ENCODE results near the gene DEAF1. TPM values are rescaled to one million over a fixed set of nuclear protein-coding genes. Genes with fewer than 3 reads are reported as not detected.

Gene DEAF1
- total and polyA plus RNA-seq, 2 donors (not counting 1 experiment from before 2014, with no cell fraction given), result 9.7 to 38.3 TPM

- no peaks in the 10 kb centered on the region for H3K4me1 ChIP-seq (ENCODE audit: control insufficient read depth, extremely low read depth, insufficient read depth, low read length)
- H3K4me2 ChIP-seq (ENCODE audit: extremely low read depth, insufficient read depth, low read length), result peak overlapping the region; percentile 2
- no peak overlapping the region for H3K4me3 ChIP-seq (replicated peaks in 1 of 4; ENCODE audit: control extremely low read depth in 1 of 4, insufficient read depth in 1 of 4, low read depth in 3 of 4, low read length in 4 of 4)
- DNase-seq (ENCODE audit: low read depth in 2 of 2), result peak in 1 of 2 donors; percentile 66
- no peak overlapping the region for H2AFZ ChIP-seq (ENCODE audit: low read length)
- H3K9ac ChIP-seq (ENCODE audit: insufficient read depth, low read length), result no peak overlapping the region
- H4K20me1 ChIP-seq (ENCODE audit: control insufficient read depth, extremely low read depth, insufficient read depth, low read length), result no peaks in the 10 kb centered on the region
- H3K27me3 ChIP-seq (ENCODE audit: control insufficient read depth, insufficient read depth, low read length), result no peaks in the 10 kb centered on the region
- TF ChIP-seq EZH2 (IDR thresholded peaks at IDR 0.05; ENCODE audit: low read length, missing control alignments) (no peak), CTCF (conservative IDR thresholded peaks at IDR 0.05 in 1 of 2, IDR thresholded peaks at IDR 0.05 in 1 of 2; ENCODE audit: low read depth in 1 of 2, low read length in 2 of 2) (no peak)
- peaks cover 3% of the 10 kb centered on the region for H3K79me2 ChIP-seq (ENCODE audit: control insufficient read depth, insufficient read depth, low read length)
- H3K9me3 ChIP-seq (ENCODE audit: control insufficient read depth, insufficient read depth, low read depth, low read length), result no peaks in the 10 kb centered on the region
- no peaks in the 10 kb centered on the region for H3K36me3 ChIP-seq (ENCODE audit: control insufficient read depth, insufficient read depth, low read length)
- peak overlapping the region; percentile 54 for H3K27ac ChIP-seq (ENCODE audit: insufficient read depth, low read length)
Observed at GRCh38 chr11:665062-665703, 29.8 kb downstream of the DEAF1 start.

DNA sequence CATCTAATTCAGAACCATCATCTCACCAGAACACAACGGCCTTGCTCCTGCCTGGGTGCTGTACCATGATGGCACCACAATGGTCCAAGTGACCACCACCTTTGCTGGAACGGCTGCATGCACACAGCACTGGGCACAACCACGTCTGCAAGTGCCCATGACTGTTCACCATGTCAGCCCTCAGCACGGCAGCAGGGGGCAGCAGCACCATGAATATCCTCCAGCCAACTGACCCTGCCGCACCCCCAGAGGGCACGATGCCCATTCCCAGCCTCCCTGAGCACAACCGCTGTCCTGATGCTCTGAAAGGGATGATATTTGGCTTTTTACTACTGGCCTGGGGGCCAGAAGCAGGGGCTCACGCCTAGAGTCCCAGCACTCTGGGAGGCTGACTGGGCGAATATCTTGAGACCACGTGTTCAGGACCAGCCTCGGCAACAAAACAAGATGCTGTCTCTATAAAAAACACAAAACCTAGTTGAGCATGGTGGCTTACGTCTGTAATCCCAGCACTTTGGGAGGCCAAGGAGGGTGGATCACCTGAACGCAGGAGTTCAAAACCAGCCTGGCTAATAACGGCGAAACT, 32.2 kb downstream of the DEAF1 start:
- Histone ChIP-seq H3K4me2 (ENCODE audit: extremely low read depth, insufficient read depth, low read length) (no peak overlapping the region), H4K20me1 (ENCODE audit: control insufficient read depth, extremely low read depth, insufficient read depth, low read length) (no peaks in the 10 kb centered on the region), H3K36me3 (ENCODE audit: control insufficient read depth, insufficient read depth, low read length) (peaks cover 2% of the 10 kb centered on the region), H3K27me3 (ENCODE audit: control insufficient read depth, insufficient read depth, low read length) (no peaks in the 10 kb centered on the region), H3K79me2 (ENCODE audit: control insufficient read depth, insufficient read depth, low read length) (peaks cover 3% of the 10 kb centered on the region), H3K4me1 (ENCODE audit: control insufficient read depth, extremely low read depth, insufficient read depth, low read length) (no peaks in the 10 kb centered on the region), H2AFZ (ENCODE audit: low read length) (no peak overlapping the region), H3K9ac (ENCODE audit: insufficient read depth, low read length) (no peak overlapping the region), H3K9me3 (ENCODE audit: control insufficient read depth, insufficient read depth, low read depth, low read length) (no peaks in the 10 kb centered on the region), H3K4me3 (replicated peaks in 1 of 4; ENCODE audit: control extremely low read depth in 1 of 4, insufficient read depth in 1 of 4, low read depth in 3 of 4, low read length in 4 of 4) (no peak overlapping the region), H3K27ac (ENCODE audit: insufficient read depth, low read length) (no peak overlapping the region)
- DNase-seq (ENCODE audit: low read depth in 2 of 2), result peak; percentile 35 to 64
- TF ChIP-seq EZH2 (IDR thresholded peaks at IDR 0.05; ENCODE audit: low read length, missing control alignments) (no peak), CTCF (conservative IDR thresholded peaks at IDR 0.05 in 1 of 2, IDR thresholded peaks at IDR 0.05 in 1 of 2; ENCODE audit: low read depth in 1 of 2, low read length in 2 of 2) (peak; percentile 73 to 75)

- no peak overlapping the region for H2AFZ ChIP-seq (ENCODE audit: low read length)
- no peak overlapping the region for H3K27ac ChIP-seq (ENCODE audit: insufficient read depth, low read length)
- H3K36me3 ChIP-seq (ENCODE audit: control insufficient read depth, insufficient read depth, low read length), result peaks cover 6% of the 10 kb centered on the region
- no peak overlapping the region for H3K4me3 ChIP-seq (replicated peaks in 1 of 4; ENCODE audit: control extremely low read depth in 1 of 4, insufficient read depth in 1 of 4, low read depth in 3 of 4, low read length in 4 of 4)
- H3K9me3 ChIP-seq (ENCODE audit: control insufficient read depth, insufficient read depth, low read depth, low read length), result no peaks in the 10 kb centered on the region
- H3K27me3 ChIP-seq (ENCODE audit: control insufficient read depth, insufficient read depth, low read length), result no peaks in the 10 kb centered on the region
- H3K79me2 ChIP-seq (ENCODE audit: control insufficient read depth, insufficient read depth, low read length), result peaks cover 3% of the 10 kb centered on the region
- no peak for DNase-seq (ENCODE audit: low read depth in 2 of 2)
- no peak overlapping the region for H3K4me2 ChIP-seq (ENCODE audit: extremely low read depth, insufficient read depth, low read length)
- TF ChIP-seq EZH2 (IDR thresholded peaks at IDR 0.05; ENCODE audit: low read length, missing control alignments) (no peak), CTCF (conservative IDR thresholded peaks at IDR 0.05 in 1 of 2, IDR thresholded peaks at IDR 0.05 in 1 of 2; ENCODE audit: low read depth in 1 of 2, low read length in 2 of 2) (no peak)
- H3K9ac ChIP-seq (ENCODE audit: insufficient read depth, low read length), result no peak overlapping the region
- no peaks in the 10 kb centered on the region for H4K20me1 ChIP-seq (ENCODE audit: control insufficient read depth, extremely low read depth, insufficient read depth, low read length)
- H3K4me1 ChIP-seq (ENCODE audit: control insufficient read depth, extremely low read depth, insufficient read depth, low read length), result no peaks in the 10 kb centered on the region
Observed at GRCh38 chr11:660681-661444, 34.2 kb downstream of the DEAF1 start.

Measured in fibroblast of lung (primary cell).